Mesenteric fat pad (tissue), 1 donor: ENCODE data around the gene LONRF3. TPM values are rescaled to one million over a fixed set of nuclear protein-coding genes. Genes with fewer than 3 reads are reported as not detected.

Experiments used
- DNase-seq: peaks from one replicate; pipeline ENCODE4 v3.0.0-alpha.2; 2020; ENCODE audit warnings: low spot score
- long read RNA-seq: library from polyadenylated mRNA; unstranded; transcript quantifications from one replicate; pipeline ENCODE4 v2.0.0, GENCODE V29; 2020
- total RNA-seq: library from RNA; stranded (reverse); fragmentation: NEBNext Ultra II Directional; extraction: Animal tissue kit (Norgen Biotek cat#: 25700); gene quantifications from one replicate; pipeline ENCODE4 v1.2.1, GENCODE V29; 2021
- donor health status: DM: yes; HTN: yes; CAD: no.

The LONRF3 gene
- total RNA-seq = 13.1 TPM
- long read RNA-seq, partial matches to known transcripts = 0 of 6 reads
- long read RNA-seq, other reads (novel, unspliced or antisense) = 3 of 6 reads

- DNase-seq = peak; percentile 92
Observed at GRCh38 chrX:118974088-118974907, at the start of gene LONRF3. Gene LONRF3 (plus strand): TSS chrX:118974618. CDS start chrX:118974781, 163 bp downstream.

- no peak for DNase-seq
Observed at GRCh38 chrX:118928151-118928550, 46.3 kb upstream of the LONRF3 start.

GRCh38 chrX:118935352-118935751, 39.1 kb upstream of the LONRF3 start:
- no peak for DNase-seq

GRCh38 chrX:118941147-118941546, 33.3 kb upstream of the LONRF3 start:
- no peak for DNase-seq

- no peak for DNase-seq
Observed at GRCh38 chrX:118943102-118943501, 31.3 kb upstream of the LONRF3 start.

- DNase-seq = no peak
Observed at GRCh38 chrX:118945921-118946320, 28.5 kb upstream of the LONRF3 start.

GRCh38 chrX:118948270-118948669, 26.1 kb upstream of the LONRF3 start:
- DNase-seq = no peak

GRCh38 chrX:118961866-118962560, 12.4 kb upstream of the LONRF3 start:
- no peak for DNase-seq

GRCh38 chrX:118963159-118963558, 11.3 kb upstream of the LONRF3 start:
- no peak for DNase-seq

GRCh38 chrX:118964252-118964651, 10.2 kb upstream of the LONRF3 start:
- DNase-seq = no peak

- DNase-seq = no peak
Observed at GRCh38 chrX:118965395-118965794, 9.0 kb upstream of the LONRF3 start.

GRCh38 chrX:118968031-118968430, 6.4 kb upstream of the LONRF3 start:
- DNase-seq = no peak

- DNase-seq = no peak
Observed at GRCh38 chrX:118971552-118971951, 2.9 kb upstream of the LONRF3 start.

GRCh38 chrX:118973389-118974087, 880 bp upstream of the LONRF3 start:
- no peak for DNase-seq

- DNase-seq = no peak
Observed at GRCh38 chrX:118974908-118975671, 672 bp downstream of the LONRF3 start.

- DNase-seq = peak; percentile 94
Observed at GRCh38 chrX:118975831-118976598, 1.6 kb downstream of the LONRF3 start.

GRCh38 chrX:118976599-118977340, 2.4 kb downstream of the LONRF3 start:
- DNase-seq = peak; percentile 91

- DNase-seq = no peak
Observed at GRCh38 chrX:118977424-118977823, 3.0 kb downstream of the LONRF3 start.

- no peak for DNase-seq
Observed at GRCh38 chrX:118978451-118978850, 4.0 kb downstream of the LONRF3 start.

GRCh38 chrX:118980761-118981160, 6.3 kb downstream of the LONRF3 start:
- no peak for DNase-seq
